DMS153 (cell line): ENCODE results near the gene ESPN.
A peak's percentile ranks its signal among the peaks of the same experiment; 100 is the strongest.

Experiments
- DNase-seq: peaks from one replicate; lab custom pipeline; 2025; lab: John Stamatoyannopoulos, UW

ESPN gene

DNA sequence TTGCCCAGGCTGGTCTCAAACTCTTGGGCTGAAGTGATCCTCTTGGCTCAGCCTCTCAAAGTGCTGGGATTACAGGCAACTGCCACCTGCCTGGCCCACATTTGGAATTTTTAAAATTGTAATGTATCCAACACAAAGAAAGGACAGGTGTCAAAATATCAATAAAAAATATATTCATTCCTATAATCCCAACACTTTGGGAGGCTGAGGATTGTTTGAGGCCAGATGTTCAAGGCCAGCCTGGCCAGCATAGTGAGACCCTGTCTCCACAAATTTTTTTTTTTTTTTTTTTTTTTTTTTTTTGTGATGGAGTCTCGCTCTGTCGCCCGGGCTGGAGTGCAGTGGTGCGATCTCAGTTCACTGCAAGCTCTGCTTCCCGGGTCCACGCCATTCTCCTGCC is 14.8 kb upstream of the ESPN start:
- no peak for DNase-seq

DNA sequence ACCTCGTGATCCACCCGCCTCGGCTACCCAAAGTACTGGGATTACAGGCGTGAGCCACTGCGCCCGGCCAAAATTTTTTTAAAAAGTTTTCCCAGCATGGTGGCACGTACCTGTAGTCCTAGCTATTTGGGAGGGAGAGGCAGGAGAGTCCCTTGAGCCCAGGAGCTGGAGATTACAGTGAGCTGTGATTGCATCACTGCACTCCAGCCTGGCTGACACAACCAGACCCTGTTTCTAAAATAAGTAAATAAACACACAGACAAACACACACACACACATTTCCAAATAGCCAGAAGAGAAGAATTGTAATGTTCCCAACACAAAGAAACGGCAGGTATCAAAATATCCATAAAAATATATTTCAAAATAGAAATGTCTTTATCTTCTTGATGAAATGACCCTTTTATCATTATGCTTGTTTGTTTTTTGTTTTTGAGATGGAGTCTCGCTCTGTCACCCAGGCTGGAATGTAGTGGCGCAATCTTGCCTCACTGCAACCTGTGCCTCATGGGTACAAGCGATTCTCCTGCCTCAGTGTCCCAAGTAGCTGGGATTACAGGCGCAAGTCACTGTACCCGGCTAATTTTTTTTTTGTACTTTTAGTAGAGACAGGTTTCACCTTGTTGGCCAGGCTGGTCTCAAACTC is 14.2 kb upstream of the ESPN start:
- no peak for DNase-seq

- peak; percentile 88 for DNase-seq
Observed at GRCh38 chr1:6412896-6413295, 11.7 kb upstream of the ESPN start.

- no peak for DNase-seq
Observed at GRCh38 chr1:6414443-6414844, 10.1 kb upstream of the ESPN start.

- no peak for DNase-seq
Observed at GRCh38 chr1:6414881-6415626, 9.5 kb upstream of the ESPN start.

DNA sequence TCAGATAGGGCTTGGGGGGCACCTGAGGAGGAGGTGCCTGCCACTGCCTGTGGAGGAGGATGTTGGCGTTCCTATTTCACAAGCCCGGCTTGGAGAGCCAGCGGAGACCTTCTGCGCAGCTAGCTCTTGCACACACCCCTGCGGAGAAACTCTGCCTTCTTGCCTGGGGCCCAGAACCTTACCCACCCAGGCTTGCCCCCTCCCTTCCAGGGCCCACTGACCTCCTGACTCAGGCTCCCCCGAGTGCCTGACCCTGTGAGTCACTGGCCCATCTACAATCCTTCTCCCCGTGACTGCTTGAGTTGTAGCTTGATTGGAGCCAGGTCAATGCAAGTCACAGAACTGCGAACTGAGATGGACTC is 8.3 kb upstream of the ESPN start:
- no peak for DNase-seq

DNA sequence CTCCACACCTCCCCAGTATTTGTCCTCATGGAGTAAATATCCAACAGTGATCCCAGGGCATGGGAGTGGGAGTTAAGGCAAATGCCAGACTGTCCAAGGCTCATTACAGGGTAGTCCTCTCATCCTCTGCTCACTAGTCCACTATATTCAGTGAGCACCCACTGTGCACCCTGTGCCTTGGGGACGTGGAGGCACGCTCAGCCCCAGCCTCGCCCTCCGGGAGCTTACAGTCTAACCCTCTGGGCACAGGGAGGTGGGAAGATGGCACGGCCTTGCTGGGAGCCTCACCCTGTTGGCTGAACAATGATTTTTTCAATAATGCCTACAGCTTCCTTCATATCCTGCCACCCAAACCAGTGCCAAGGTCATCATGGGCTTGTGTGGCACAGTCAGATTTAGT is 7.7 kb upstream of the ESPN start:
- no peak for DNase-seq

DNA sequence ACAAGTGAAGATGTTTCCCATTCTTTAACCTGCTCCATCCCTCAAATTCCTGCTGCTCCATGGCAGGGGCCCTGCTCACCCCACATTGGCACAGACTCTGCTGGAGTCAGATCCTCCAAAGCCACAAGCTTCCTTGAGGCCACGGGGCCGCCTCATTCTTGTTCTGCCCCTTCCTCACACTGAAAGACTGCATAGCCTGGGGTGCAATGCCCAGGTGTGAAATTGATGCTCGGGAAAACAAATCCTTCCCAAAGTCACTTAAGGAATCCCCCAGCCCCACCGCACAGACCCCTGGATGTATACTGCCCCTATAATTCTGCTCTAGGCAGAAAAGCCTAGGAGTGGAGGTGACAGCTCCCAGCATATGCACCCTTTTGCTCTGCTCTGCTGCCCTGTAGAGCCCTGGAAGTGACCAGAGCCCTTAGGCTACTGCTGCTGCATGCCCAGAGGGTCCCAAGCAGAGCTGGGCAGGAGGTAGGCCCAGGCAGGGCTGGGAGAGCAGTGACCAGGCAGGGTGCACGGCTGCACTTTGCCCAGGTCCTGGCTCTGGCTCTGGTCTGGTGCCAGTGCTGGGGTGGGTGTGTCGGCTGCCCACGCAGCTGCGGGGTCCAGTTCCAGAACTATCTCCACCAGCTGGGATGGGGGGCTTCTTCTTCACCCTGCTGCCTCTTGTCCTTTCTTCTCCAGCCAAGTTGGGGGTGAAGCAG is 6.5 kb upstream of the ESPN start:
- no peak for DNase-seq

- DNase-seq = no peak
Observed at GRCh38 chr1:6418668-6419396, 5.7 kb upstream of the ESPN start.

DNA sequence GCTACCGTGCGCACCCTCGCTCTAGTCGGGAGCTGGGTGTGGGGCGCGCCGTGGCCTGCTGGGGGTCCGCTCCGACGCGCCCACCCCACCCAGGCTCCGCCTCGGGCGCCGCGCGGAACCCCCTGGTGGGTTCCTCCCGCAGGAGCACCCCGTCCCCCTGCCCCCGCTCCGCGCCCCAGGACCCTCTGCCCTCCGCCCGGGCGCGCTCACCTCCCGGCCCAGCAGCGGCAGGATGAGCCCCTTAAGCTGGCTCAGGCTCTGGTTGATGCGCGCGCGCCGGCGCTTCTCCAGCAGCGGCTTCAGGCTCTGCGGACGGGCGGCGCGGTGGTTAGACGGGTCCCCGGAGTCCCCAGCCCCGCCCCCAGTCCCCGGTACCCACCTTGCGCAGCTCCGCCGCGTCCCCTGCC is 5.2 kb upstream of the ESPN start:
- no peak for DNase-seq

- no peak for DNase-seq
Observed at GRCh38 chr1:6419804-6420453, 4.6 kb upstream of the ESPN start, which contains the start of gene HES2. TSS of gene HES2 (minus strand) at chr1:6419919. CDS start at chr1:6419820, 99 bp downstream.

GRCh38 chr1:6420454-6421042 is 4.0 kb upstream of the ESPN start:
- no peak for DNase-seq

DNA sequence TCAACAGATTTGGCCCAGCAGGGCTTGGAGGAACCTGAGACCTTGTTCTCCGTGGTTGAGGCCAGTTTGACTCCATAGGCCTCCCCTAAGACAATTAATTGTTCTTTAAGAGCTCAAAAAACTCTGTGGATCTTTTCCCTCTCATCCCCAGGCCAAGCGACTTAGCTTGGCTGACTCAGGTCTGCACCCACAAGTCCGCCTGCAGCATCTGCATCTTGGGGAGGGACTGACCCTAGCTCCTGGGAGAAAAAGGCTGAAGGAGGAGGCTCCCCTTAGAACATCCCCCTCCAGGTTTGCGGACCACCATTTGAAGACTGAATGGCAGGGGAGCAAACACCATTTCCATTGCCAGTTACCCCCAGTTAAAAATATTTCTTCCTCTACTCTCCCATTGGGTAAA is 3.3 kb upstream of the ESPN start:
- DNase-seq = no peak

GRCh38 chr1:6423321-6423999 is 1.1 kb upstream of the ESPN start:
- DNase-seq = peak; percentile 80

DNA sequence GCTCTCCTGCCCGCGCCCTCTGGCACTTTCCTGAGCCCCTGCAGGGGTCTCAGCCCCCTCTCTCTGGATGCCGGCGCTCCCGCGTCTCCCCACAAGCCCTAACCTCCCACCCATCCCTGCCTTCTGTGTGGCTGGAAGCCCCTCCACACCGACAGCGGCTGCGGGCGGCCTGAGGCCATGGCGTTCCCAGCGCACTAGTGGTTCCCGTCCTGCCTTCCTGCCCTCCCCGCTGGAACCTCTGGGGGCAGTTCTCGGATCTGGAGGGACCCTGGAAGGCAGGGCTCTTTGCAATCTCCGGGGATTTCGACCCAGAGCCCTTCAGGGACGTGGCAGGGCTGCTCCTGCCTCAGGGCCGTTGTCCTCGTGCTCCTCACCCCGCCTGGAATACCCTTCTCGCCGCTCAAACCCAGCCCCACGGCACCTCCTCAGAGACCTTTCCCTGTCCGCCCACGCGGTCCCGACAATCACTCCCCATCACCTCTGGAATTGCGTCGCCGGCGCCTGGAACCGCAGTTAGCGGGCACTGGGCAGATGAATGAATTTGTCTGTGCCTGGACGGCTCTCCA is 493 bp upstream of the ESPN start:
- DNase-seq = no peak

- no peak for DNase-seq
Observed at GRCh38 chr1:6425658-6426057, 1.1 kb downstream of the ESPN start.

- no peak for DNase-seq
Observed at GRCh38 chr1:6426277-6426971, 1.8 kb downstream of the ESPN start.

- no peak for DNase-seq
Observed at GRCh38 chr1:6426972-6427350, 2.4 kb downstream of the ESPN start.

GRCh38 chr1:6427441-6428390 is 3.1 kb downstream of the ESPN start:
- peak; percentile 42 for DNase-seq
